LNCAP (cell line): ENCODE measurements around the gene LRRC73.

Source experiments
- TF ChIP-seq, protein P1 (sequence below): fragments of 450-650 bp; IDR thresholded peaks from 2 replicates; pipeline ENCODE4 v1.5.1; 2017; ENCODE audit warnings: mild to moderate bottlenecking

Gene LRRC73

DNA sequence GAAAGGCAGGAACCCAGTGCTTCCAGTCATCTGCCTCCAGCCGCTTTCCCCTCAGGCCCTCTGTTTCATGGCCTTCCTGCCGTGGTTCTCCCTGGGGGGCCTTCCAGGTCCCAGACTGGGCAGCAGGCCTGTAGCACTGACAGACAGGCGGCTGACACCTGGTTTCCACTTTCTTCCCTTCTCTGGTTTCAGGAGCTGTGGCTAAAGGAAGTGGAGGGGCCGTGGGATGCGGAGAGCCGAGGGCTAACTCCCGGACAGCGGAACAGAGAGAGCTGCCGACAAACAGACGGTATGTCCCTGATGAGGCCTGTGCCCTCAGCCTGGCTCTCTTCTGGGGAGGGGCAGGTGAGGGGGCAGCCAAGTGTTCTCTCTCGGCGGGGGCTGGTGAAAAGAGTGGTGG, 12.5 kb downstream of the LRRC73 start:
- TF ChIP-seq, protein P1, sequence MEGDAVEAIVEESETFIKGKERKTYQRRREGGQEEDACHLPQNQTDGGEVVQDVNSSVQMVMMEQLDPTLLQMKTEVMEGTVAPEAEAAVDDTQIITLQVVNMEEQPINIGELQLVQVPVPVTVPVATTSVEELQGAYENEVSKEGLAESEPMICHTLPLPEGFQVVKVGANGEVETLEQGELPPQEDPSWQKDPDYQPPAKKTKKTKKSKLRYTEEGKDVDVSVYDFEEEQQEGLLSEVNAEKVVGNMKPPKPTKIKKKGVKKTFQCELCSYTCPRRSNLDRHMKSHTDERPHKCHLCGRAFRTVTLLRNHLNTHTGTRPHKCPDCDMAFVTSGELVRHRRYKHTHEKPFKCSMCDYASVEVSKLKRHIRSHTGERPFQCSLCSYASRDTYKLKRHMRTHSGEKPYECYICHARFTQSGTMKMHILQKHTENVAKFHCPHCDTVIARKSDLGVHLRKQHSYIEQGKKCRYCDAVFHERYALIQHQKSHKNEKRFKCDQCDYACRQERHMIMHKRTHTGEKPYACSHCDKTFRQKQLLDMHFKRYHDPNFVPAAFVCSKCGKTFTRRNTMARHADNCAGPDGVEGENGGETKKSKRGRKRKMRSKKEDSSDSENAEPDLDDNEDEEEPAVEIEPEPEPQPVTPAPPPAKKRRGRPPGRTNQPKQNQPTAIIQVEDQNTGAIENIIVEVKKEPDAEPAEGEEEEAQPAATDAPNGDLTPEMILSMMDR = no peak

DNA sequence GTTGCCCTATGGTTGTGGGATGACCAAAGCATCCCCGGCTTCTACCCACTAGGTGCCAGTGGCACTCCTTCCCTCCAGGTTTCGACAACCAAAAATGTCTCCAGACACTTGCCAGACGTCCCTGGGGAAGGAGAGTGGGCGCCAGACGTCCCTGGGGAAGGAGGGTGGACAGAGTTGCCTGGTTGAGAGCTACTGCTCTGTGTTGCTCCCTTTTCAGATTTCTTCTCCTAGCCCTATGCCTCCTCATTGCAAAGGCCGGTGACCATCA, 13.1 kb downstream of the LRRC73 start:
- TF ChIP-seq, protein P1 = no peak

DNA sequence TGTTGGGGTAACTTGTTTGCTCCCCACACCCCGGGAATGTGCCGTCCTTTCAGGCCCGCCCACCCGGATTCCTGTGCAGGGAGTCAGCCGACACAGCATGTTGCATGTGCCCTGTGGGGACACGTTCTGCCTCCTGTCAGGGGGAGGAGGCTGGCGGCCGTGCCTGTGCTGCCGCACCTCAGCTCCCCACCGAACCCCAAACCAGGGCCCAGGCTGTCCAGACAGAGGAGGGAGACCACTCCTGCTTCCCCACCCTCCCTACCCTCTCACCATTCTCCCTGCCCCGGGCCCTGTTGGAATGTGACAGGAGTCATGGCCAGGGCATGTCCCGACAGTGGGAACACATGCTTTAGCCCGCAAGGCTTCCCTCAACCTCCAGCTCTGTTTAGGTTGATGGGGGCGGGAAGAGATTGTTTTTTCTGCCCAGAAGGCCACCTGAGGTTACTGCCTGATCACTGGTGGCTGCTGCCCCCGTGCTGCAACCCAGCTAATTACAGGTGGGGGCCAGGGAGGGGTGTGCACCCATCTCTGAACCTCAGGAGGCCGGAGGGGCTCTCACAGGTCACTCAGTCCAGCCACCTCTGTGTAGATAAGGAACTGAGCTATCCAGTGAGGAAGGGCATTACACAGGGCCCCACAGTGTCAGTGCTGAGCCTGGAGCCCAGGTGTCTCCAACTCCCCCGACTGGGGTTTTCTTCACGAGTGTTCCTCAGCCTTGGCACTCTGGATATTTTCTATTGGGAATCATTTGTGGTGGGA, 13.6 kb downstream of the LRRC73 start:
- TF ChIP-seq, protein P1 = peak; percentile 42; the same call in 1 of the 2 replicates

DNA sequence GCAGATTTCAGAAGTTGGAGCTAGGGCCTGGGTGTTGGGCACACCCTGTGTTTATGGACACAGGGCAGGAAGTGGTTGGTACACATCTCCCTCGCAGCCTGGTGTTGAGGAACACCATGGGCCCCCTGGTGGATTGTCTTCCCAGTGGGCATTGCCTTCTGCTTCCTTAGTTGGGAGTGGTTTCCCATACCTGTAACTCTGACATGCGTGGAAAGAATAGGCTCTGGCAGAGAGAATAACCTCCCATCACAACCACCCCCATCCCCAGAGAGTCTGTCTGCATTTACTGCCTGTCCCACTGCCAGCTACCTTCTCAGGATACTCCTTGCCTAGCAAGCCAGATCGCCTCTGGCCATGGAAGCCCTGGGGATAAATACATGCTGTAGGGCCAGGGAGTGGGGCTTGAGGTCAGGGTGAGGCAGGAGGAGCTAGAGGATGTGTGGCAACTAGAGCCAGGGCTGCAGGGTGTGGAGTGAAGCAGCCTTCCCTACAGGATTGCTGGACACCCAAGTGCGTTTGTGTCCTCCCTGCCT, 14.7 kb downstream of the LRRC73 start:
- TF ChIP-seq, protein P1 = no peak

DNA sequence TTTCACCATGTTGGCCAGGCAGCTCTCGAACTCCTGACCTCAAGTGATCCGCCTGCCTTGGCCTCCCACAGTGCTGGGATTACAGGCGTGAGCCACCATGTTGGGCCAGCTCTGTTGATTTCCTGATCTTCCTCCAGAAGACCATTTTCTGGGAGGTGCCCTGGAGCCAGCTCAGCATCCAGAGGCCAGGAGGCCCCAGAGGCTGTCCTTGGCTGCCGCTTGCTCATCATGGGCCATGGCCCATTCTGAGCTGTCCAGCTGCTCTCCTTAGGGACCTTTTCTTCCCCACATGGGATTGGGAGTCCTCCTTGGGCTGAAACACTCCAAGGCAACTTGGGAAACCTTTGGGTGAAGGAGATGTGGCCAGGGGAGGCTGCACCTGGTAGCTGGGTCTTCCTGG, 15.4 kb downstream of the LRRC73 start:
- TF ChIP-seq, protein P1 = no peak

DNA sequence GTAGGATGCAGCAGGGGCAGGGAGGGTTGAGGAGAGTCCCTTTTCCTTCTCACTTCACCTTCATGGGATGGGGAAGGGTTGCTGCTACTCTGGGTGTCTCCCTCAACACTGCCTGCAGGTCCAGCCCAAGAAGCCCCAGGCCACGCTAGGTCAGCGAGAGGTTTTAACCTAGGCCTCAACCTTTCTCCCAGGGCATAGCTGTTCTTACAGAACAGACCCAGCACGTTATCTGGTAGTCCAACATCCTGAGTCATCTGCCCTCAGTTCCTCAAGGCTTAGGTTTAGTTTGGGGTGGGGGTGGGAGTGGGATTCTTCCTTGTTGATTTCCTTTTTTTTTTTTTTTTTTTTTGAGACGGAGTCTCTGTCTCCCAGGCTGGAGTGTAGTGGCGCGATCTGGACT, 15.8 kb downstream of the LRRC73 start:
- TF ChIP-seq, protein P1 = no peak

DNA sequence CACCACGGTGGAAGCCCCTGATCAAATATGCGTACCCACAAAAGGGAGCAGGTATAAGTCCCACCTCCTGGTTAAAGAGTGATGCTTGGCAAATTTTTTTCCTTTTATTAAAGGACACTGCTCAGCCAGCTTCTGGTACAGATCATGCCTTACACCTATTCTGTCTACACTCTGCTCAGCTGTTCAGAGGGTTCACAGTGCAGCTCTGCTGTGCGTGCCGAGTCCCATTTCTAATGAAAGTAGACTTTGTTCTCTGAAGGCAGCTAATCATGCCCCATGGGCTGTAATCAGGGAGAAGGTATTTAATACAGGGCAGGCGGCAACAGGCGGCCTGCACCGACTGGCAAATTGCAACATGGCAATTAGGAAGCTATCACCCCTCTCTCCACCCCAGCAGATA, 16.3 kb downstream of the LRRC73 start:
- TF ChIP-seq, protein P1 = no peak

DNA sequence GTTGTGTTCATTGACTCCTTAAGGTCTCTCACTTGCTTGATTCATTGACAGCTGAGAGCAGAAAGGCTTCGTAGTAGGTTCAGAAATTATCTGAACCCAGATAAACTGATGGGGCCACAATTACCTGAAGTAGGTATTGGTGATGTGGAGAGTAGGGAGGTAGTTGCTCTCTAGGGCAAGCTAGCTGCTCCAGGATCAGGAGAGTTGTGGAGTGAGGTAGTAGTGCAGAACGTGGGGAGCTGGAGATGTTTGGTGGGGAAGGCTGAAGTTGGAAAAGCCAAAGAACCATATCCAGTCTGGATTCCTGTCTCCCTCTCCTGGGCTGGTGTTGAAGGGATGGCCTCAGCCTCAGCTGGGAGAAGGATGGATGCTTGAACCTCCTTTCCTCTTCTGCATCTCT, 16.9 kb downstream of the LRRC73 start:
- TF ChIP-seq, protein P1 = no peak
